Measurements from ENCODE around the gene BRCA1. TPM values are rescaled to one million over a fixed set of nuclear protein-coding genes. Genes with fewer than 3 reads are reported as not detected.

BRCA1 gene
- 4.8 and 25.1 TPM in 2 replicates for total RNA-seq

DNA sequence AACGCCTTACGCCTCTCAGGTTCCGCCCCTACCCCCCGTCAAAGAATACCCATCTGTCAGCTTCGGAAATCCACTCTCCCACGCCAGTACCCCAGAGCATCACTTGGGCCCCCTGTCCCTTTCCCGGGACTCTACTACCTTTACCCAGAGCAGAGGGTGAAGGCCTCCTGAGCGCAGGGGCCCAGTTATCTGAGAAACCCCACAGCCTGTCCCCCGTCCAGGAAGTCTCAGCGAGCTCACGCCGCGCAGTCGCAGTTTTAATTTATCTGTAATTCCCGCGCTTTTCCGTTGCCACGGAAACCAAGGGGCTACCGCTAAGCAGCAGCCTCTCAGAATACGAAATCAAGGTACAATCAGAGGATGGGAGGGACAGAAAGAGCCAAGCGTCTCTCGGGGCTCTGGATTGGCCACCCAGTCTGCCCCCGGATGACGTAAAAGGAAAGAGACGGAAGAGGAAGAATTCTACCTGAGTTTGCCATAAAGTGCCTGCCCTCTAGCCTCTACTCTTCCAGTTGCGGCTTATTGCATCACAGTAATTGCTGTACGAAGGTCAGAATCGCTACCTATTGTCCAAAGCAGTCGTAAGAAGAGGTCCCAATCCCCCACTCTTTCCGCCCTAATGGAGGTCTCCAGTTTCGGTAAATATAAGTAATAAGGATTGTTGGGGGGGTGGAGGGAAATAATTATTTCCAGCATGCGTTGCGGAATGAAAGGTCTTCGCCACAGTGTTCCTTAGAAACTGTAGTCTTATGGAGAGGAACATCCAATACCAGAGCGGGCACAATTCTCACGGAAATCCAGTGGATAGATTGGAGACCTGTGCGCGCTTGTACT is at the start of gene BRCA1:
BRCA1 (minus strand) TSS at position 232 of the 834 bp plus-strand sequence. CDS start 1,268 bp downstream, outside the sequence.

DNA sequence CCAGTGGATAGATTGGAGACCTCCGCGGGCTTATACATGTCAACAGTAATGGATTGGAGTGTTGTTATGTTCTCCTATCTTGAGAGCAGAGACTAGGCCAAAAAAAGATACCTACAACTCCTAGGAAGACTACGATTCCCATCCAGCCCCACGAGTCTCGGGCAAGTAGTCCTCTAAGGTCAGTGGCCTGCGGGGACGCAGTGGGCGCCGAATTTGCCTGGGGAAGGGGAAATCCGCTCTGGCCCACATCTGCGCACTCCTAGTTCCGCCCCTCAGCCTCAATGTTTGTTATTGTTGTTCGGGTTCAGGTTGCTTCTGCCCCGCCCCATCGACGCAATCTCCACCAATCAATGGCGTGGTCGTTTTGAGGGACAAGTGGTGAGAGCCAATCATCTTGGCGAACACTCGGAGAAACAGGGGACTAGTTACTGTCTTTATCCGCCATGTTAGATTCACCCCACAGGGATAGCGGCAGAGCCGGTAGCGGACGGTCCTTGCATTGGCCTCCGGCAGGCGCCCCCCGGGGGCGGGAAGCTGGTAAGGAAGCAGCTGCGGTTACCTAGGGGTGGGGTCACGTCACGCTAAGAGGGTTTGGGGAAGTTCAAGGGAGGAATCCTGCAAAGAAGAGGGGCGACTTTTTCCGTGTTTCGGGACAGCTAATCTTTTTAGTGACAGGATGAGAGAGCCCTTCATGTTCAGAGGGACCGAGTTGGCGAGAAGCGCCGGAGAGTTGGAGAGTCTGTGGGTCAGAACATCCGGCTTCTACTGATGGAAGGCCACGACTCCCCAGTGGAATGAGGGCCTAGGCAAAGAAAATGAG is 45.8 kb upstream of the BRCA1 start, which contains the start of gene NBR1:
NBR1 (plus strand) TSS at position 449 of the 820 bp plus-strand sequence. CDS start 4,586 bp downstream, outside the sequence.

DNA sequence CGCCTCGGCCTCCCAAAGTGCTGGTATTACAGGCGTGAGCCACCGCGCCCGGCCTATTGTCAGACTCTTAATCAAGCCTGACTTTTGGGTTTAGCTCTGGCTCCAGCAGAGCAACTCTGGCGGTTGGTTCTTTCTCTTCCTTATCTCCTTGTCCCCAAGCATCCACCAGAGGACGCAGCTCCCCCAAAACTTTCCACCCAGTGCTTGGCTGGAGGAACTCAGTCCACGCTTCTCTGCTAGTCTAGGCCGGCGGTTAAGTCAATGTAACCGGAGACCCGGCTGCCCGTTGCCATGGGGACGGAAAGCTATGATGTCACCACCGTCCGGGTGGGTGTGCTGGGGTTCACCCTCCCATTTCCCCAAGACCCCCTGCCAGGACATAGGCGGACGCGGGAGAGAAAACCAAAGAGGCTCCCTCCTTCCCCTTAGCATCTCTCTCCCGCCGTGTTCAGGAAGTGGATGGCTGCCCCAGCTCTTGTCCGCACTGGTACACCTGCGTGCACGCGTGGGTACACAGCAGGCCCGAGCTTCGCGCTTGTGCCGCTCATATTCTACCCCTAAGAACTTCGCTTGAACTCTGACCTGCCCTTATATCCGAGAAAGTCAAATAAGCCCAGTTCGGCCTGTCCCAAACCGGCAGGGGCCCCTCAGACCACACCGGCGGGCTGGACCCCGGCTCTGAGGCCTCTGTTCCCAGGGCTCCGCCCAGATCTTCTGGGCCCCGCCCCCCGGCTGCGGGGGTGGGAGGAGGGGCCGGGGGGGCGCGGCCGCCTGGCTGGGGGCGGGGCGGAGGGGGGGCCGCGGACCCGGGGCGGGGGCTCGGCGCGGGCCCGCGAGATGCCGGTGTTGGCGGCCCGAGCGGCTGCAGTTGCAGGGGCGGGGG is 100.5 kb downstream of the BRCA1 start, which contains the start of gene RND2:
RND2 (plus strand) TSS at position 825 of the 883 bp plus-strand sequence. CDS start 117 bp downstream, outside the sequence.

DNA sequence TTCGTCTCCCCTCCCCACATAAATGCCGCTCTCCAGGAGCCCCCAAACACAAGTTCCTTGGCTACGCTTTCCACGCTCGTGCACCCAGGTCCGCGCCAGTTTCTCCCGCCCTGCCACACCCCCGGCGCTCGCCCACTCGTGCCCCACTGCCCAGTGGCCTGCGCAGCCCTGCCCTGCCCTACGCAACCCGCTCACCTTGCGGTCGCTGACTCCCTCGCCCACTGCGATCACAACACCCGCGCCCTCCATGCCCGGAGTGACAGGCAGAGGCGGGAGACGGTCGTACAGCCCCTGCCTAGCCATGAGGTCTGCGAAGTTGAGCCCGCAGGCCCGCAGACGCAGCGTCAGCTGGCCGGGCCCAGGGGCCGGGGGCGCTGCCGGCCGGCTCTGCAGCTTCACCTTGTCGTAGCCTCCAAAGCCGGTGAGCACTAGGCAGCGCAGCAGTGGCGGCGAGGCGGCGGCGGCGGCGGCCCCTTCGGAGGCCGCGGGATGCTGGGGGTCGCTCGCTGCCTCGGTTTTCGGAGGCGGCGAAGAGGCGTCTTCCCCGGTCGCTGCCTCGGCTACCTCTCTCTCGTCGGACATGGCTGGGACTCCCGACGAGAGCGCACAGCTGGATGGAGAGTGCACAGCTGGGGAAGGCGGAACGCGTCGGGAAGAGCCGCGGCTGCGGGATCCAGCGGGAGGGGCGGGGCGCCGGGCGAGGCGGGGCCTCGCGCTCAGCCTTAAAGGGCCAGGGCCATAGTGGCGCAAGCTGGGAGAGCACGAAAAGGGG is 103.2 kb downstream of the BRCA1 start, which contains the start of gene VAT1:
VAT1 (minus strand) TSS at position 645 of the 772 bp plus-strand sequence; CDS start at position 582, 63 bp downstream.

GRCh38 chr17:43006639-43007551 is 118.3 kb downstream of the BRCA1 start, which contains the start of gene IFI35:
TSS of gene IFI35 (plus strand) at chr17:43006784. CDS start at chr17:43006948, 164 bp downstream.

DNA sequence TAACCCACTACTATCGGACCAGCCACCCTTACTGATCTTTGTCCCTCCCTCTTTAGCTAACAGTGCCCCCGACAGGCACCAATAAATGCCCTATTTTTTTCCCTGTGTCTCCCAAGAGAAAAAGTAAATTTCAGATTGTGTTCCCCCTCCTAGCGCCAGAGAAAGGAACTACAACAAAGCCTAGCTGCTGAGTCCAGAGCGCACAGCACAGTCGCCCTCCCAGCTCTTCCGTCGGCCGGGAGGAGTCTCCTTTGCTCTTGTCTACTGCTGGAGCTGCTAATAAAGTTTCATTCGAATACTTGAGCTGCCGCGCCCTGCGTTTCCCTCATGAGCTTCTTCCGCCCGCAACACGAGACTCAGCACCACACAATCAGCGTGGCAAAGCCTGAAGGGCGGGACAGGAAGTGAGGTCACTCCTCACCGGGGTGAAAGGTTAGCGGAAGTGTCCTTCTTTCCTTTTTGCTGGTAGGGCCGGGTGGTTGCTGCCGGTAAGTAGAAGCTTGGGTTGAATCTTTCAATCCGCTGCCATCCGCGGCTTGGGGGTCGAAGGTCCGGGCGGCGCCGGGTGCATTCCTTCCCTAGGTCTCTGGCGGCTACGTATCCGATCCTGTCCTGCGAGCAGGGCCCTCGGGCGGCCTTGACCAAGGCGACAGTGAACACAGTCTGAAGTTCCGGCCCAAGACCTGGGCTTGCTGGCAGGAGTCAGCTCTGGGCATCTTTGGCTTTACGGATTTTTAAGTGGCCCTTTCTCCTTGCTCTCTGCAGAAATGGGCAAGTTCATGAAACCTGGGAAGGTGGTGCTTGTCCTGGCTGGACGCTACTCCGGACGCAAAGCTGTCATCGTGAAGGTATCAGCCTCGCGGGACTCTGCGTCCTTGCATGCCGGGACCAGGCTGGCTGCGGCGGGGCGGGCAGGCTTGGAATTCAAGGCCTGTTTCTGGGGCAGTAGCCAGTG is 126.9 kb downstream of the BRCA1 start, which contains the start of gene RPL27:
RPL27 (plus strand) TSS at position 436 of the 955 bp plus-strand sequence; CDS start at position 768, 332 bp downstream.

Other genes starting within 250 kb of the BRCA1 start
- not detected in 2 replicates for gene G6PC1, start 224.6 kb downstream of the BRCA1 start, total RNA-seq
- 22.8 and 30.0 TPM in 2 replicates for gene AARSD1, start 160.9 kb downstream of the BRCA1 start, total RNA-seq
- gene PTGES3L, start 145.3 kb downstream of the BRCA1 start, total RNA-seq, result 1.3 and 2.9 TPM in 2 replicates
- 6.4 and 9.0 TPM in 2 replicates for gene RUNDC1, start 144.8 kb downstream of the BRCA1 start, total RNA-seq
- 1,263 and 1,290 TPM in 2 replicates for gene RPL27, start 126.9 kb downstream of the BRCA1 start, total RNA-seq
- 14.8 and 42.2 TPM in 2 replicates for gene IFI35, start 118.6 kb downstream of the BRCA1 start, total RNA-seq
- 162 and 328 TPM in 2 replicates for gene VAT1, start 103.0 kb downstream of the BRCA1 start, total RNA-seq
- gene RND2, start 100.1 kb downstream of the BRCA1 start, total RNA-seq, result 0.33 and 1.0 TPM in 2 replicates
- gene NBR1, start 45.9 kb upstream of the BRCA1 start, total RNA-seq, result 31.0 and 53.1 TPM in 2 replicates
- gene TMEM106A, start 86.5 kb upstream of the BRCA1 start, total RNA-seq, result 3.7 and 6.3 TPM in 2 replicates
- gene CCDC200, start 103.3 kb upstream of the BRCA1 start, total RNA-seq, result not detected in 2 replicates
- gene RNU2-1, start 108.6 kb upstream of the BRCA1 start, total RNA-seq, result not detected in 2 replicates